WTC11 (cell line): Measurements from ENCODE around the gene PTGS1.

Source experiments
- E2F1 ChIP-seq: sonication (generic); formaldehyde crosslinking; IDR thresholded peaks from 2 replicates; pipeline ENCODE4 v1.8.0; 2022; ENCODE audit warnings: mild to moderate bottlenecking, missing genetic modification reagents
- E2F4 ChIP-seq: sonication (generic); formaldehyde crosslinking; IDR thresholded peaks from 2 replicates; pipeline ENCODE4 v1.8.1; 2022; ENCODE audit warnings: low read depth, mild to moderate bottlenecking, moderate library complexity, missing genetic modification reagents, borderline replicate concordance
- ESRRA ChIP-seq: sonication (generic); formaldehyde crosslinking; IDR thresholded peaks from 2 replicates; pipeline ENCODE4 v1.8.1; 2022; ENCODE audit warnings: mild to moderate bottlenecking, missing genetic modification reagents, borderline replicate concordance
- ETV6 ChIP-seq: sonication (generic); formaldehyde crosslinking; IDR thresholded peaks from 2 replicates; pipeline ENCODE4 v1.8.1; 2022; ENCODE audit warnings: mild to moderate bottlenecking, missing genetic modification reagents
- FOXK1 ChIP-seq: sonication (generic); formaldehyde crosslinking; IDR thresholded peaks from 2 replicates; pipeline ENCODE4 v1.8.0; 2022; ENCODE audit warnings: mild to moderate bottlenecking, moderate library complexity, missing genetic modification reagents
- PREB ChIP-seq: sonication (generic); formaldehyde crosslinking; IDR thresholded peaks from 2 replicates; pipeline ENCODE4 v1.8.1; 2022; ENCODE audit warnings: mild to moderate bottlenecking, missing genetic modification reagents, moderate library complexity, borderline replicate concordance
- RELA ChIP-seq: sonication (generic); formaldehyde crosslinking; IDR thresholded peaks from 2 replicates; pipeline ENCODE4 v1.8.1; 2022; ENCODE audit warnings: missing genetic modification reagents, mild to moderate bottlenecking, borderline replicate concordance
- USF1 ChIP-seq: sonication (generic); formaldehyde crosslinking; IDR thresholded peaks from 2 replicates; pipeline ENCODE4 v1.8.0; 2022; ENCODE audit warnings: mild to moderate bottlenecking, missing genetic modification reagents
- USF2 ChIP-seq: sonication (generic); formaldehyde crosslinking; IDR thresholded peaks from 2 replicates; pipeline ENCODE4 v1.8.1; 2023; ENCODE audit warnings: mild to moderate bottlenecking, missing genetic modification reagents, moderate library complexity
- ZNF121 ChIP-seq: sonication (generic); formaldehyde crosslinking; IDR thresholded peaks from 2 replicates; pipeline ENCODE4 v1.8.0; 2023; ENCODE audit warnings: missing genetic modification reagents
- ZNF281 ChIP-seq: sonication (generic); formaldehyde crosslinking; IDR thresholded peaks from 2 replicates; pipeline ENCODE4 v1.8.0; 2023; ENCODE audit warnings: mild to moderate bottlenecking, missing genetic modification reagents
- TF ChIP-seq, protein P1 (sequence below): fragments of 200-600 bp; IDR thresholded peaks from 2 replicates; pipeline ENCODE4 v1.8.0; 2022; ENCODE audit warnings: antibody characterized with exemption
- TF ChIP-seq, protein P2 (sequence below): sonication (generic); formaldehyde crosslinking; IDR thresholded peaks from 2 replicates; pipeline ENCODE4 v1.8.0; 2022; ENCODE audit warnings: mild to moderate bottlenecking, missing genetic modification reagents

DNA sequence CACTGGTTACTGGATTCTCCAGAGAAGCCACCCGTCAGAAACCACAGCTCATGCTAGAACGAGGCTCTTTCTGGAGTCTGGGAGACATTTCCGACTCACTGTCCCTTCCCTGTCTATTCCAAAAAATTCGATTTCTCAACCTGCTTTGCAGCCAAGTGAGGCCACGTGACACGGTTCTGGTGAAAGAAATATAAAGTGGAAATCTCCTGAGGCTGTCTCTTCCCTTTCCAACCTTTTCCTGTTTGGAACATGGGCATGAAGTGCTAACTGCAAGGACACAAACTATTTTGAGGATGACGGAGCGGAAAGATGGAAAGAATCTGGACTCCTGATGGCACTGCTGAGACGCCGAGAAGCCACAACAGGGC, 6.1 kb upstream of the PTGS1 start:
- TF ChIP-seq ZNF281 (CRISPR knock-in tag), result no peak
- TF ChIP-seq, protein P1, sequence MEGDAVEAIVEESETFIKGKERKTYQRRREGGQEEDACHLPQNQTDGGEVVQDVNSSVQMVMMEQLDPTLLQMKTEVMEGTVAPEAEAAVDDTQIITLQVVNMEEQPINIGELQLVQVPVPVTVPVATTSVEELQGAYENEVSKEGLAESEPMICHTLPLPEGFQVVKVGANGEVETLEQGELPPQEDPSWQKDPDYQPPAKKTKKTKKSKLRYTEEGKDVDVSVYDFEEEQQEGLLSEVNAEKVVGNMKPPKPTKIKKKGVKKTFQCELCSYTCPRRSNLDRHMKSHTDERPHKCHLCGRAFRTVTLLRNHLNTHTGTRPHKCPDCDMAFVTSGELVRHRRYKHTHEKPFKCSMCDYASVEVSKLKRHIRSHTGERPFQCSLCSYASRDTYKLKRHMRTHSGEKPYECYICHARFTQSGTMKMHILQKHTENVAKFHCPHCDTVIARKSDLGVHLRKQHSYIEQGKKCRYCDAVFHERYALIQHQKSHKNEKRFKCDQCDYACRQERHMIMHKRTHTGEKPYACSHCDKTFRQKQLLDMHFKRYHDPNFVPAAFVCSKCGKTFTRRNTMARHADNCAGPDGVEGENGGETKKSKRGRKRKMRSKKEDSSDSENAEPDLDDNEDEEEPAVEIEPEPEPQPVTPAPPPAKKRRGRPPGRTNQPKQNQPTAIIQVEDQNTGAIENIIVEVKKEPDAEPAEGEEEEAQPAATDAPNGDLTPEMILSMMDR, result no peak
- TF ChIP-seq PREB (CRISPR knock-in tag), result no peak
- TF ChIP-seq E2F4 (CRISPR knock-in tag), result no peak
- TF ChIP-seq ESRRA (CRISPR knock-in tag), result no peak
- TF ChIP-seq E2F1 (CRISPR knock-in tag), result no peak
- TF ChIP-seq, protein P2, sequence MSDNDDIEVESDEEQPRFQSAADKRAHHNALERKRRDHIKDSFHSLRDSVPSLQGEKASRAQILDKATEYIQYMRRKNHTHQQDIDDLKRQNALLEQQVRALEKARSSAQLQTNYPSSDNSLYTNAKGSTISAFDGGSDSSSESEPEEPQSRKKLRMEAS (CRISPR knock-in tag), result no peak
- no peak for TF ChIP-seq USF1 (CRISPR knock-in tag)
- no peak for TF ChIP-seq ZNF121 (CRISPR knock-in tag)
- TF ChIP-seq FOXK1 (CRISPR knock-in tag), result no peak
- TF ChIP-seq ETV6 (CRISPR knock-in tag), result no peak
- TF ChIP-seq RELA (CRISPR knock-in tag), result no peak
- no peak for TF ChIP-seq USF2 (CRISPR knock-in tag)
